GM19468 (cell line): ENCODE data around the gene SUPT3H.

Experiments
- ATAC-seq: cut with Tn5 transposase; IDR thresholded peaks from one replicate; pipeline ENCODE4 v1.9.1; 2021; ENCODE audit warnings: mild to moderate bottlenecking, moderate library complexity, moderate number of reproducible peaks; ENCODE audit not compliant: unreplicated experiment; ENCODE audit errors: extremely low read depth

Gene SUPT3H

DNA sequence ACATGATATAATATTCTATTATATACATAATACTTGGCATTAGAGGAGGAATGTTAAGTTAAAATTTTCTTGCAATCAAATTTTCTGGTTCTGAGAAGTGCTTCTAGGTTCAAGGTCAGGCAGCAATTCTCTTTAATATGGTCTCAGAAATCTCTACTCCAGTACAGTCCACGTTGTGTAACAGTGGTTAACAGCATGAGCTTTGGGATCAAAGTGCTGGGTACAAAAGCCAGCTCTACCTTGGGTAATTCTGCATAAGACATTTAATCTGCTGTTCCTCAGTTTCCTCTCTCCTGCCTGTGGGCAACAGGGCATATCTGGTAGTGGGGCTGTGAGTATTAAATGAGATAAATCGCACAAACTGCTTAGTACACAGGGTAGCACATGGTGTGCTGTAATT is 552.5 kb downstream of the SUPT3H start:
- ATAC-seq, result no peak

GRCh38 chr6:44824567-44824966 is 553.2 kb downstream of the SUPT3H start:
- no peak for ATAC-seq

- no peak for ATAC-seq
Observed at GRCh38 chr6:44820759-44821158, 557.0 kb downstream of the SUPT3H start.

- no peak for ATAC-seq
Observed at GRCh38 chr6:44820321-44820720, 557.4 kb downstream of the SUPT3H start.

- no peak for ATAC-seq
Observed at GRCh38 chr6:44811456-44811855, 566.3 kb downstream of the SUPT3H start.

DNA sequence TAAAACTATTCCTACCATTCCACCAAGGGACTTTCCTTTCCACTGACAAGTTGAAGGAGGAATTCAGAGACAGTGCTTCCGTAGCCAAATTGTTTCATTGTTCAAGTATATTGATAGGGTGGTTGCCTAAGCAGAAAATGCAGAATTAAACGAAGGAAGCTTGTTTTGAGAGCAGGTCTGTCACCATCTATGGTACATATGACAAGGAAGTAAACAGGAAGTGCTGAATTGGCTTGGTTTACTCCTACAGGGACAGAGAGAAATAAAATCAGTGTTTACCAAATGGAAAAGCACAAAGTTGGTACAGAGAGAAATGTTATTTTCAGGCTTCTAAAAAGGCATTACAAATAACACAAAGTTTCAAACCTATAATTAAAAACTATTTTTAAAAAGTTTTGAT is 568.5 kb downstream of the SUPT3H start:
- ATAC-seq, result no peak

DNA sequence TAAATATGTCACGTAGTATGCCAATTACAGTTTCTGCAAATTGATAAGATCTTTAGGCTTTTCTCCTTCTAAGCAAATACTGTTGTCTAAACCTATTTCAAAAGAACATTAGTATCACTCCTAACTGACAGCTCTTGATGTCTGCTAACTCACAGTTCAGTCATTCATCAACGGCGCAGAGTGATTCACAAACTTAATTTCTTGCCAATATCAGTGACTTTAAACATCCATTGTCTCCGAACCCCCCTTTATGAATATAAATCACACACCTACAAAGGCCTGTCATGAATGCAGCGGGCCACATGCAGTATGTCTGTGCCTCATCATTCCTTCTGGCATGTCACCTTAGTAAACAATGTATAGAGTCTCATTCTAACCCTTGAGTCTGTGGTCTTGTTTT is 569.6 kb downstream of the SUPT3H start:
- ATAC-seq, result no peak

DNA sequence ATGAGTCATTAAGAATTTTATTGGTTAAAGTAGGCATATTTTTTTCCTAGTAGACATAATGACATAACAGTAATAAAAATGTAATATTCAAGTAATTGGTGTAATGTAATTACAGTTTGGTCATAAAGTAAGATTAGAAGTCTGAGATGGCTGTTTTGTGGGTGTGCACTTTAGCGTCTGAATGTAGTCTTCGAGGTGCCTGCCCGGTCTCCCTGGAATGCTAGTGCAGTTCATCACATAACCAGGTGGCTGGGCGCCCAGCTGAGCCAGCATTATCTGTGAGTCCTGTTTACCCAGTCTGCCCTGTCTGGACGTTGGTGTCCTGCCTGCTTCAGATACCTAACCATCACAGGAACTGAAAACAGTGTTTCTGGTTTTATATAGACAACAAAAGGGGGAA is 571.1 kb downstream of the SUPT3H start:
- no peak for ATAC-seq

DNA sequence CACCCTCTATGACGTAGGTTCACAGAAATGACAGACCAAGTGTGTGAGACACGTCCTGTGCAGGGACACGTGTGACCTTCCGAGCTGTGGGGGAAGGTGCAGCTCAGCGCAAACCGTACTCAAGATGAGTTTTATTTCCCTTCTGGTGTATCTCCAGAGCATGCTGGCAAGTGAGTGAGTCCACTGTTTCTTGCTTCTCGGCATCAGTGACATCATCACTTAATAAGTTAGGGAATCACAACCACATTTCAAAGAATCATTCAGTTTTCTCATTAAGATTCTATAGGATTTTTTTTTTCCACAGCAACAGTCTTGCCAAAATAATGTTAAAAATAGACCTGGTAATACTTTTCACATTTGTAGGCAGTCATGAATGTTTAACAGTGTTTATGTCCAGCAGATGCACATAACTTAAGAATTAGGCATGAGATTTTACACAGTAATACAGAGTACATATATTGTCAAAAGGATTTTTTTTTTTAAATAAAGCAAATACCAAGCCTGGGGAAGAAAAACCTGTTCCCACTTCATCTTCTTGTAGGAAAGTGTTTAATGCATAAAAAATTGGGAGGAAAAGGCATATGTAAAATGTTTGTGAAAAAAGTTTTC is 572.4 kb downstream of the SUPT3H start:
- ATAC-seq, result no peak

GRCh38 chr6:44804546-44805159 is 573.1 kb downstream of the SUPT3H start:
- ATAC-seq, result no peak

DNA sequence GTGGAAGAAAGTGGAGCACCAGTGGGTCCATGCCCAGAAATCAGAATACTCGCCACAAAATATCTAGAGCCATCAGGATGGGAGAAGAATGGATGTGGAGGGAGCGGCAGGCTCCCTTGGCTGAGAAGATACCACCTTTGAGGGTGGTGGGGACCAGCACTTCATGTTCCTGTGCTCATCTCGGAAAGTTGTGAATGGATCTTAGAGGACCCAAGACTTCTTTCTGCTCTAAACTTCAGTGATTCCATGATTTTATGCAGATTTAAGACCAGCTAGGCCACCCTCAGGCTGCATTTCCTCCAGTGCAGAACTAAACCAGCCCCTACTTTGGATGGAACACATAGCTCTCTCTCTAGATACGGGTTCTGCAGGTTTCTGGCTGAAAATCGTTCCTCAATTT is 573.7 kb downstream of the SUPT3H start:
- no peak for ATAC-seq

GRCh38 chr6:44800784-44801592 is 576.7 kb downstream of the SUPT3H start:
- ATAC-seq, result no peak

DNA sequence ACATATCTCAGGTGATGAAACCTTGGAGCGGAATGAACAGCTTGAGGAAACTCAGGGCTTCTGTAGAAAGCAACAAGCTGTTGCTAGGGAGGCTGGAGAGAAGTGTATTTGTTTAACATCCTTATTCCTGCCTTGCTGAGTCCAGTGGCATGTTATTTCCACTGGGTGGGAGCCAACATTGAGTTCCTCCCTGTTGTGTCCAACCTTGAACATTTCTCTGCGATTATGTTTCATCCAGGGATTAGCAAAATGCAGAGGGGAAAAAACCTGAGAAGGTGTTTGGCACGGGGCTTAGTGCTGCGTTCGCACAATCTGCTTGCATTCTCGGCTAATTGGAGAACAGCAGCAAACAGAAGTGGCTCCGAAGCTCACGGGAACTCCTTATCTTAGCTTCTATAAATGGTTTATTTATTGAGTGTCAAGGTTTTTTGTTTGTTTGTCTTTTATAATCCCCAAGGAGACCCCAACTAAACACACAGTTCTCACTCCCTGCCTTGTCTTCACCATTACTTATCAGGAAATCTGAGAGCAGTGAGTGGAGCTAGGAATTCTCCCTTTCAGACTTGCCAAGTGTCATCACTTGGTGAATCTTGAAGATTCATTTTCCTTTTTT is 577.5 kb downstream of the SUPT3H start:
- no peak for ATAC-seq

GRCh38 chr6:44797746-44798145 is 580.0 kb downstream of the SUPT3H start:
- ATAC-seq, result no peak

- ATAC-seq, result no peak
Observed at GRCh38 chr6:44795326-44795725, 582.4 kb downstream of the SUPT3H start.

DNA sequence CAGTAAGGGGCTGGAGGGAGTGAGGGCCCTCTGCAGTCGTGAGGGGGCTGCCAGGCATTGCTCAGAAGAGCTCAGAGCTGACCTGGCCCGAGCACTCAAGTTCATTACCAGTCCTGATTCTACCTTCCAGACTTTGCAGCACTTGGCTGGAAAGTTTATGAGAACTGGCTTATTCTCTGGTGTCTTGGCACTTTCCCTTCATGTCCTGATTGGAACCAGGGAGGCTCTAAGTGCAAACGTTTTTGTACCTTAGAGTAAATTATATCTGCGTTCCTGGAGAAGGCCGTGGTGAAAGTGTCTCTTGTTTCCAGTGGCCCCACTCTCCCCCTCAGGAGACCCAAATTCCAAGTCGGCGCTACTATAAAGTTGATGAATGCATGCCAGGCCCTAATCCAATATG is 587.9 kb downstream of the SUPT3H start:
- ATAC-seq, result no peak

GRCh38 chr6:44789061-44789460 is 588.7 kb downstream of the SUPT3H start:
- ATAC-seq, result no peak

DNA sequence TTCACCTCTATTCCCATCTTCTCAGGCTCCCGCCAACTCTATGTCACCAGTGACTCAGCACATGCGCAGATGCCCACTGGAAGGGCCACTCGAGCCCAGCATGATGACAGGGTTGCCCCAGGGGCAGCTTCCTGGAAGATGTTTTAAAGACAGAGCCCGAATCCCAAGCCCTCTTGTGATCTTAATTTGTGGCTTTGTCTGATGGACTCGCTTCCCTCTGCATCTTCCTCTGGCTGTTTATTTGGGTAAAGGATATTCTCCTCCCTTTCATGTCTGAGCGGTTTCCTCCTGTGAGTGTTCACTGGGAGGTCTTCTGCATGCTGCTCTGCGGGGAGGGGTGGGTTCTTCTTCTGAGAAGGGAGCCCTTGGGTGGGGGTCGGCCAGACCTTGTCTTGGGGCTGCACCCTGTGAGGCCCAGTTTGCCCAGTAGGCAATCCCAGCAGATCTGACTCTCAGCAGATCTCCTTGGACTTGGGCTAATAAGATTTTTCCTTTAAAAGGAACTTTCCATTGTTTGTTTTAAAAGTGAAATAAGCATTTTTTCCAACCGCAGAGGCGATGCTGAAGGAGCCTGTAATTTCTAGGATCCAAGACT is 589.2 kb downstream of the SUPT3H start:
- no peak for ATAC-seq

GRCh38 chr6:44787254-44787834 is 590.4 kb downstream of the SUPT3H start:
- ATAC-seq, result no peak

- no peak for ATAC-seq
Observed at GRCh38 chr6:44785130-44785529, 592.6 kb downstream of the SUPT3H start.
